ENCODE results near the gene IFNA13.

Gene IFNA13

GRCh38 chr9:21357479-21358460 lies 10.1 kb downstream of the IFNA13 start:
- DNase-seq (ENCODE audit: low spot score): peak; percentile 3

- DNase-seq (ENCODE audit: low spot score): no peak
These were observed 17.1 kb downstream of the IFNA13 start, which contains the start of gene IFNA6 for GRCh38 chr9:21350787-21351186. Gene IFNA6 (minus strand): TSS chr9:21350887. CDS start chr9:21350887, 0 bp downstream.

- DNase-seq (ENCODE audit: low spot score): no peak
These were observed 19.4 kb downstream of the IFNA13 start for GRCh38 chr9:21348430-21348970.

GRCh38 chr9:21340735-21341134 lies 27.1 kb downstream of the IFNA13 start:
- no peak for DNase-seq (ENCODE audit: low spot score)

GRCh38 chr9:21336457-21336856 lies 31.4 kb downstream of the IFNA13 start:
- DNase-seq (ENCODE audit: low spot score): no peak

- DNase-seq (ENCODE audit: low spot score): peak; percentile 98
These were observed 32.9 kb downstream of the IFNA13 start, which contains the start of gene KLHL9 for GRCh38 chr9:21334701-21335632. Gene KLHL9 (minus strand): TSS chr9:21335404. CDS start chr9:21334859, 545 bp downstream.

GRCh38 chr9:21333226-21333625 lies 34.6 kb downstream of the IFNA13 start:
- no peak for DNase-seq (ENCODE audit: low spot score)

- DNase-seq (ENCODE audit: low spot score): no peak
These were observed 36.0 kb downstream of the IFNA13 start for GRCh38 chr9:21331676-21332402.

GRCh38 chr9:21326526-21327139 lies 41.2 kb downstream of the IFNA13 start:
- DNase-seq (ENCODE audit: low spot score): peak; percentile 38

- DNase-seq (ENCODE audit: low spot score): no peak
These were observed 43.8 kb downstream of the IFNA13 start for GRCh38 chr9:21324047-21324446.

GRCh38 chr9:21322911-21323461 lies 44.9 kb downstream of the IFNA13 start:
- no peak for DNase-seq (ENCODE audit: low spot score)

- DNase-seq (ENCODE audit: low spot score): no peak
These were observed 47.4 kb downstream of the IFNA13 start for GRCh38 chr9:21320465-21320864.

GRCh38 chr9:21317956-21318923 lies 49.6 kb downstream of the IFNA13 start:
- DNase-seq (ENCODE audit: low spot score): peak; percentile 46
